Measurements from ENCODE around the gene BBS9. TPM values are rescaled to one million over a fixed set of nuclear protein-coding genes. Genes with fewer than 3 reads are reported as not detected.

BBS9 gene
- total and polyA plus RNA-seq, 9 of the 15 experiments (the other 6 are each of a cell fraction or from before 2014, with no cell fraction given) = 0.77 to 3.3 (median 2.4) TPM

GRCh38 chr7:33457039-33457438, 327.7 kb downstream of the BBS9 start:
- H3K36me3 ChIP-seq (ENCODE audit: control insufficient read depth, insufficient read depth, low read length) = no peaks in the 10 kb centered on the region
- no peak for TF ChIP-seq POLR2H (tag; IDR thresholded peaks at IDR 0.05; ENCODE audit: low read depth)
- TF ChIP-seq ZNF583 (CRISPR knock-in tag; IDR thresholded peaks at IDR 0.05) = no peak
- no peak for TF ChIP-seq MECOM (CRISPR knock-in tag; IDR thresholded peaks at IDR 0.05)
- no peak for TF ChIP-seq ZBTB7A (IDR thresholded peaks at IDR 0.05; ENCODE audit: borderline replicate concordance, control insufficient read depth, low read depth, low read length)
- no peak for TF ChIP-seq ILK (tag; IDR thresholded peaks at IDR 0.05; ENCODE audit: borderline replicate concordance, low read depth)
- no peak for TF ChIP-seq SUPT5H (IDR thresholded peaks at IDR 0.05)
- TF ChIP-seq PRPF4 (IDR thresholded peaks at IDR 0.05; ENCODE audit: insufficient read depth, low read depth, low read length, poor library complexity, severe bottlenecking) = no peak
- no peak for TF ChIP-seq NCOA1 (IDR thresholded peaks at IDR 0.05; ENCODE audit: low read depth)
- TF ChIP-seq SLC30A9 (CRISPR knock-in tag; IDR thresholded peaks at IDR 0.05) = no peak
- no peak for TF ChIP-seq TBP (optimal IDR thresholded peaks at IDR 0.05; ENCODE audit: low read depth, low read length)
- no peak for TF ChIP-seq PCBP1 (IDR thresholded peaks at IDR 0.05; ENCODE audit: low read depth, low read length, poor library complexity, severe bottlenecking)
- TF ChIP-seq MTA1 (IDR thresholded peaks at IDR 0.05; ENCODE audit: borderline replicate concordance) = no peak
- no peak for TF ChIP-seq ZNF766 (CRISPR knock-in tag; conservative IDR thresholded peaks at IDR 0.05)
- TF ChIP-seq BACH1 (tag; IDR thresholded peaks at IDR 0.05) = no peak
- TF ChIP-seq NCOA6 (IDR thresholded peaks at IDR 0.05) = no peak
- no peak for TF ChIP-seq NCOA2 (IDR thresholded peaks at IDR 0.05; ENCODE audit: partially characterized antibody in 2 of 2)
- no peak for TF ChIP-seq NR3C1 (CRISPR knock-in tag; IDR thresholded peaks at IDR 0.05)
- TF ChIP-seq TFE3 (CRISPR knock-in tag; IDR thresholded peaks at IDR 0.05) = no peak
- no peak for TF ChIP-seq ZNF699 (CRISPR knock-in tag; IDR thresholded peaks at IDR 0.05; ENCODE audit: insufficient replicate concordance)
- TF ChIP-seq MLLT1 (IDR thresholded peaks at IDR 0.05) = no peak
- no peaks in the 10 kb centered on the region for H4K20me1 ChIP-seq (replicated peaks; ENCODE audit: control insufficient read depth, insufficient read depth, low read length)
- no peak for DNase-seq (ENCODE audit: extremely low read depth in 1 of 4, low spot score in 3 of 4)
- BruUV-seq (replicated peaks) = no TSS peak
- no peak overlapping the region for H3K9ac ChIP-seq (ENCODE audit: insufficient read depth in 1 of 2, low read depth in 2 of 2, low read length in 2 of 2)
- no peaks in the 10 kb centered on the region for H3K9me1 ChIP-seq (ENCODE audit: control insufficient read depth, insufficient read depth, low read length)
- no peak overlapping the region for H2AFZ ChIP-seq (ENCODE audit: low read depth, low read length)
- ChIA-PET CTCF (ENCODE audit: low intra/inter-chr PET ratio) (no interaction called here), POLR2A (no interaction called here)
- H3K4me1 ChIP-seq (replicated peaks in 1 of 2; ENCODE audit: control insufficient read depth in 2 of 2, insufficient read depth in 2 of 2, low read length in 2 of 2) = no peaks in the 10 kb centered on the region
- H3K27me3 ChIP-seq (ENCODE audit: control insufficient read depth in 2 of 2, insufficient read depth in 2 of 2, low read length in 2 of 2) = no peaks in the 10 kb centered on the region
- in situ Hi-C loops (cut with MboI) (no loop called here), intact Hi-C loops (cut with micrococcal nuclease) (no loop called here)
- FAIRE-seq = no peak
- H3K4me2 ChIP-seq (ENCODE audit: insufficient read depth, low read length) = no peak overlapping the region
- H3K9me3 ChIP-seq (replicated peaks; ENCODE audit: control insufficient read depth, insufficient read depth, low read depth, low read length) = no peaks in the 10 kb centered on the region; the same call in 1 of the 2 replicates
- no peak overlapping the region for H3K4me3 ChIP-seq
- WGBS (ENCODE audit: insufficient coverage, low coverage, missing lambda C conversion rate) = 0% methylated on average over 6 of the region's 6 CpGs
- ATAC-seq = no peak
- no peaks in the 10 kb centered on the region for H3K79me2 ChIP-seq (ENCODE audit: control insufficient read depth, insufficient read depth, low read length)
- H3K27ac ChIP-seq (ENCODE audit: extremely low read depth, low read depth, low read length) = no peak overlapping the region

Measured in K562 (cell line).